Neural progenitor cell (in vitro differentiated cells): ENCODE measurements around the gene DVL3.

Experiments
- CTCF ChIP-seq: fragments of 200-600 bp; sonication (generic); IDR thresholded peaks from 2 replicates; pipeline ENCODE4 v1.5.1; 2017; ENCODE audit warnings: antibody characterized with exemption, mild to moderate bottlenecking
- EZH2 ChIP-seq: fragments of 200-600 bp; sonication (generic); IDR thresholded peaks from 2 replicates; pipeline ENCODE4 v1.6.1; 2017; ENCODE audit warnings: antibody characterized with exemption, mild to moderate bottlenecking, moderate library complexity
- EZH2phosphoT487 ChIP-seq: fragments of 200-600 bp; sonication (generic); IDR thresholded peaks from 2 replicates; pipeline ENCODE4 v1.6.1; 2017; ENCODE audit warnings: antibody characterized with exemption

DNA sequence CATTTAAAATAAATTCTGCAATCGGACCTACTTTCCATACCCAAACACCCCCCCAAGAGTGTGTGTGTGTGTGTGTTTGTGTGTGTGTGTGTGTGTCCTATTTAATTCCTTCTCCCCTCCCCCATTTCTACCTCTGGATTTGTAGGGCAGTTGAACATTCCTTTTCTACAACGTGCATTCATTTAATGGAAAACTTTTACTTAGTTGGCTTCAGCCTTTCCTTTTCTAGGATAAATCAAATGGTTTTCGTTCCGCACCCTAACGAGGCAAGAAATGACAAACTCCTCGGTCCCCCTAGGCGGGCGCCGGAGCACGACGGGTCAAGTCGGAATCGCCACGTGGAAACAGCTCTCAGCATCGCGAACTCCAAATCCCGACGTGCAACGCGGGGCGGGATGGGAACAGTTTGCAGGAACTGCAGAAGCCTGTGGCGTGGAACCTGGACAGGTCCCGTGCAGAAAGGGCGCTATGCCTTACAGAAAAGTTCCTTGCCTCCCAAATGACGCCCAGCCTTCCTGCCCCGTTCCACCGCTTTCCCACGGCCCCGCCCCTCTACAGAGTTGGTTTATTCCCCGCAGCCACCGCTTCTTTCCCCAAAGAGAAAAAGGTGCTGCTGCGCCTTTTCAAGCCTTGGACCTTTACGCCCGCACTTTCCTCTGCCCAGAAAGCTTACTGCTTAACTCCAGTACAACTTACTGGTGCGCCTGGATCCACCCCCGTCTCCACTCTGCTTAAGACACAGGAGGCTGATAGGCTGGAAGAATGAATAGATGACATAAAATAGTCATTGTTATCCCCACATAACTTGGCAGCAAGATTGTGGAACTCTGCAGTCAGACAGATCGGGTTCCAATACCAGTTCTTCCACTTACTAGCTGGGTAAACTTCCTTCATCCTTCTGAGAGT is 21.1 kb upstream of the DVL3 start:
- no peak for TF ChIP-seq CTCF
- no peak for TF ChIP-seq EZH2phosphoT487
- peak; percentile 4 for TF ChIP-seq EZH2
